Lower lobe of right lung (tissue), 2 donors: ENCODE measurements around the gene MITF. TPM values are rescaled to one million over a fixed set of nuclear protein-coding genes. Genes with fewer than 3 reads are reported as not detected.

Source experiments
- ATAC-seq, 2 donors: fragments of 200-7000 bp; cut with Tn5 transposase; one replicate each; pipeline ENCODE4 v1.9.1; 2020 to 2022; ENCODE audit warnings: mild to moderate bottlenecking in 2 of 2, moderate library complexity in 2 of 2
- DNase-seq: peaks from one replicate; pipeline ENCODE4 v3.0.0-alpha.2; 2020
- H3K27ac ChIP-seq: fragments of 200-600 bp; one replicate; pipeline ENCODE4 v1.8.0; 2022
- H3K27me3 ChIP-seq: fragments of 200-600 bp; one replicate; pipeline ENCODE4 v1.8.0; 2022; ENCODE audit warnings: low read depth
- H3K36me3 ChIP-seq: fragments of 200-600 bp; one replicate; pipeline ENCODE4 v1.8.0; 2022; ENCODE audit warnings: mild to moderate bottlenecking
- H3K4me1 ChIP-seq: fragments of 200-600 bp; one replicate; pipeline ENCODE4 v1.8.0; 2022
- H3K4me3 ChIP-seq: fragments of 200-600 bp; one replicate; pipeline ENCODE4 v1.8.0; 2022; ENCODE audit warnings: mild to moderate bottlenecking
- H3K9me3 ChIP-seq: fragments of 200-600 bp; one replicate; pipeline ENCODE4 v1.8.0; 2022
- CTCF ChIP-seq: fragments of 200-600 bp; IDR thresholded peaks from one replicate; pipeline ENCODE4 v1.8.0; 2022; ENCODE audit warnings: antibody characterized with exemption, mild to moderate bottlenecking
- intact Hi-C: fragments of 100-400 bp; cut with DNase I; formaldehyde crosslinking; loops from one replicate; pipeline ENCODE4 v1.11.0; 2022
- total RNA-seq: library from RNA; stranded (reverse); fragmentation: NEBNext Ultra II Directional; extraction: Animal tissue kit (Norgen Biotek cat#: 25700); gene quantifications from one replicate; pipeline ENCODE4 v1.2.1, GENCODE V29; 2021
- donor health status: DM: no; HTN: yes; CAD: no; lungs with severe emphysema.

MITF gene
- total RNA-seq, 1 donor from 2014 or later, result 45.1 TPM

GRCh38 chr3:69855436-69856162 lies 116.3 kb downstream of the MITF start:
- no peaks in the 10 kb centered on the region for H3K9me3 ChIP-seq
- H3K36me3 ChIP-seq, result no peaks in the 10 kb centered on the region
- DNase-seq (no peak), ATAC-seq (peak in 1 of 2 donors; percentile 78)
- intact Hi-C loops, result no loop called here
- H3K27ac ChIP-seq, result no peak overlapping the region
- H3K27me3 ChIP-seq, result no peaks in the 10 kb centered on the region
- no peak overlapping the region for H3K4me3 ChIP-seq
- H3K4me1 ChIP-seq, result no peaks in the 10 kb centered on the region
- TF ChIP-seq CTCF, result peak; percentile 25

- ATAC-seq (no peak), DNase-seq (no peak)
- Histone ChIP-seq H3K27me3 (no peaks in the 10 kb centered on the region), H3K9me3 (no peaks in the 10 kb centered on the region), H3K4me1 (no peaks in the 10 kb centered on the region), H3K36me3 (no peaks in the 10 kb centered on the region), H3K27ac (no peak overlapping the region), H3K4me3 (no peak overlapping the region)
- intact Hi-C loops, result no loop called here
- TF ChIP-seq CTCF, result no peak
These were observed 117.9 kb downstream of the MITF start for GRCh38 chr3:69856965-69857705.

- TF ChIP-seq CTCF, result no peak
- no peaks in the 10 kb centered on the region for H3K9me3 ChIP-seq
- peaks cover 4% of the 10 kb centered on the region for H3K4me1 ChIP-seq
- H3K27ac ChIP-seq, result no peak overlapping the region
- DNase-seq (no peak), ATAC-seq (no peak)
- intact Hi-C loops, result no loop called here
- no peak overlapping the region for H3K4me3 ChIP-seq
- H3K27me3 ChIP-seq, result no peaks in the 10 kb centered on the region
- no peaks in the 10 kb centered on the region for H3K36me3 ChIP-seq
These were observed 122.3 kb downstream of the MITF start for GRCh38 chr3:69861556-69861955.

GRCh38 chr3:69864141-69864540 lies 124.9 kb downstream of the MITF start:
- intact Hi-C loops, result no loop called here
- DNase-seq (no peak), ATAC-seq (no peak)
- no peaks in the 10 kb centered on the region for H3K9me3 ChIP-seq
- peaks cover 4% of the 10 kb centered on the region for H3K4me1 ChIP-seq
- no peak overlapping the region for H3K27ac ChIP-seq
- TF ChIP-seq CTCF, result no peak
- H3K4me3 ChIP-seq, result no peak overlapping the region
- no peaks in the 10 kb centered on the region for H3K36me3 ChIP-seq
- no peaks in the 10 kb centered on the region for H3K27me3 ChIP-seq

GRCh38 chr3:69864766-69865165 lies 125.5 kb downstream of the MITF start:
- intact Hi-C loops, result no loop called here
- H3K36me3 ChIP-seq, result no peaks in the 10 kb centered on the region
- no peak for TF ChIP-seq CTCF
- H3K4me1 ChIP-seq, result peaks cover 4% of the 10 kb centered on the region
- no peaks in the 10 kb centered on the region for H3K9me3 ChIP-seq
- ATAC-seq (no peak), DNase-seq (no peak)
- no peaks in the 10 kb centered on the region for H3K27me3 ChIP-seq
- H3K27ac ChIP-seq, result no peak overlapping the region
- no peak overlapping the region for H3K4me3 ChIP-seq
